GM19099 (cell line): ENCODE results near the gene WDR6.

ENCODE experiments used
- POLR2A ChIP-seq: IDR thresholded peaks from 3 replicates; pipeline ENCODE4 v1.6.1; 2011; ENCODE audit warnings: low read depth; ENCODE audit not compliant: insufficient read length; ENCODE audit errors: extremely low read depth

The WDR6 gene

DNA sequence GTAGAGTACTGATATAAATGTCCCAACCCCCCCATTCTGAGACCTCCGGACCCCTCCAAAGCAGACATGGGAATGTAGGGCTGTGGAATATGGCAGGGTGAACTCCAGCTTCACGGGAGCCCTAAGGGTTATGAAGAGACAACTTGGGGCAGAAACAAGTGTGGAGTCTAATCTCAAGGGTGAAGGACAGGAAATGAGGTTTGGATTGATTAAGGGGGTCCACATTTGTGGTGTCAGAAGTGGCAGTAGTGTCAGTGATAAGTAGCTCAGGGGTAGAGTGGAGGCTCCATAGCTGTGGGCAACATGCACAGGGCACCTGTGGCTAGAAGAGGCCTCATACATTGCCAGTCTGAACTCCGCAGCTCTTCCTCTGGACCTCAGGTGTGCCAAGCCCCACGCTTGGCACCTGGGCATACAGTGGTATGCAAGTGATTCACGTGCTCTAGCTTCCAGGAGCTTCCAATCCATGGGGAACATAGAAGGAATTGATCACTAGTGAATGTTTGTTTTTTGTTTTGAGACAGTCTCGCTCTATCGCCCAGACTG, 21.3 kb upstream of the WDR6 start:
- TF ChIP-seq POLR2A = no peak

DNA sequence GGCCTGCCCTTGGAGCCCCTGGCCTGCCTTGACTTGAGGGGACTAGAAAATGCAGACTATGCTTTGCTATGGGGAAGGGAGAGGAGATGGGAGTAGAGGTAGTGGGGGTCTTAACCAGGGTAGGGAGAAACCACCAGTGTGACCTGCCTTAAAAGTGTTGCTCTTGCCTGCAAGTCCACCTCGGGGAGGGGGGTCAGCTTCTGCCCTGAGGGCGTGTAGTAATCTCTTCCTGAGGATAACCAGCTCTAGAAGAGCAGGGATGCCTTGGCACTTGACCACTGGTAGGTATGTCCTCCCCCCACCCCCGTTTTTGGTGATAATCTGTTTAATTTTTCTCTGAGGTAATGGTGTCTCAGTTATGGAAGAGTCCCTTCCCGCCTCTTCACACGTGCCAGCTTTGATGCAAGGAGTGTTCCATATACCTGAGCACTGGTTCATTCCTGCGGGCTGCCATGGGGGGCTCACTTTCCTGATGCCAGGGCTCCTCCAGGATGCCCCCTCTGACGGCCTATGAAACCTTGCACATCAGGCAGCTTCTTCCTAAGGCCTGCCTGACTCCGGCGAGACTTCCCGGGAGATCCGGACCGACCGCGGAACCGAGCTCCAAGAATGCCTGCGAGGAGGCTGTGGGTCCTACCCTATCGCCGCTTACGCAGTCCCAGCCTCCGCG, 17.9 kb upstream of the WDR6 start:
- TF ChIP-seq POLR2A = no peak

DNA sequence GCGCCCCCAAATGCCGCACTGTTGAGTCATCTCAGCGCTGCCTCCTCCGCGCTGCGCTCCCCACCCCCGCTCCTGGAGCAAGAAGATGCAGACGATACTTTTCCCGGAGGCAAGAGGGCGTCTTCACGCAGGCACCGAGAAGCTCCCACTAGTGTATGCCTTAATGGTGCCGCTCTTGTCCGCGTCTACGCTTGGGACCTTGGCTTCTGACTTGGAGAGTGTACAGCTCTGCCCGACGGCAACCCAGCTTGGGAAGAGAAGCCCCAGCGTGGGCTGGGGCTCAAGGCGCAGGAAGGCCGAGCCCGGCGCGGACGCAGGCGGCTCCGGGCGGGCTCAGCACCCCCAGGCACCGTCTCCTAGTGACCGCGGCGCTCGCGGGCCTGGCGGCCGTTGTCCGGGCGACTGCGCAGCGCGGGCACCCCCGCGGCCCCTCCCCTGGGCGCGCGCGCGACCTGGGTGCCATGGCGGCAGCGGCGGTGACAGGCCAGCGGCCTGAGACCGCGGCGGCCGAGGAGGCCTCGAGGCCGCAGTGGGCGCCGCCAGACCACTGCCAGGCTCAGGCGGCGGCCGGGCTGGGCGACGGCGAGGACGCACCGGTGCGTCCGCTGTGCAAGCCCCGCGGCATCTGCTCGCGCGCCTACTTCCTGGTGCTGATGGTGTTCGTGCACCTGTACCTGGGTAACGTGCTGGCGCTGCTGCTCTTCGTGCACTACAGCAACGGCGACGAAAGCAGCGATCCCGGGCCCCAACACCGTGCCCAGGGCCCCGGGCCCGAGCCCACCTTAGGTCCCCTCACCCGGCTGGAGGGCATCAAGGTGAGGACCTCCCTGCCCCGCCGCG, 17.2 kb upstream of the WDR6 start, which contains the start of gene P4HTM:
Gene P4HTM, plus strand, starts transcription at position 446 of the 840 bp plus-strand sequence. Its CDS starts 16 bp downstream, at position 462.
- peak; percentile 28 for TF ChIP-seq POLR2A

DNA sequence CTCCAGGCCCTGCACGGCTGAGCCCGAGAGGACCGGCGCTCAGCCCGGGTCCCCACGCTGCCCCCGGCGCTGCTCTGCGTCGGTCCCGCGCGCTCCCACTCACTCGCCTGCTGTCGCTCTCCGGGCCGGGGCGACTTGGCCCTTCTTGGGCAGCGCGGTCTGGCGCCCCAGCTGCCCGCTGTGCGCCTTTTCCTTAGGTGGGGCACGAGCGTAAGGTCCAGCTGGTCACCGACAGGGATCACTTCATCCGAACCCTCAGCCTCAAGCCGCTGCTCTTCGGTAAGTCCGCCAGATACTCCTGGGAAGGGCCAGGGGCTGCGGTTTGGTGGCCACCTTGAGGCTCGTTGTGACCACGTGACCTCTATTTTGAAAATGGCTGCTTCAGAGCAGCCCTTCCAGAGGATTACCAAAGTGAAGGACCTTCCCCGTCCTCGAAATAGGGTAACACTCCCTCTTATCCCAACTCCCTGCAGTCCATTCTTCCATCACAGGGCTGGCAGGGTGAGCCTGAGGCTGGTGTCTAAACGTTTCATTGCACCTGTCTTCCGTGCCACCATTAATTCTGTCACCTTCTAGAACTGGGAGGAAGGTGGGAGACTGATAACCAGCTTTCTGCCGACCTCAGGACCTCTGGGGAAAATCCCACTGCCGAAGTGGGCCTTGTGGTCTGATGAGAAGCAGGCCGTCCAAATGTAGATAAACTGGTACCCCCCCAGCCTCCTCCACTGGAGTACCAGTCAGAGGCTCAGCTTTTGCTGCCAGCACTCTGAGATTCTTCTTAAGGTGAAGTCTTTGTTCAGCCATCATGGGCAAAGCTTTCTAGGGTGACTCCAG, 16.3 kb upstream of the WDR6 start:
- TF ChIP-seq POLR2A = peak; percentile 15

DNA sequence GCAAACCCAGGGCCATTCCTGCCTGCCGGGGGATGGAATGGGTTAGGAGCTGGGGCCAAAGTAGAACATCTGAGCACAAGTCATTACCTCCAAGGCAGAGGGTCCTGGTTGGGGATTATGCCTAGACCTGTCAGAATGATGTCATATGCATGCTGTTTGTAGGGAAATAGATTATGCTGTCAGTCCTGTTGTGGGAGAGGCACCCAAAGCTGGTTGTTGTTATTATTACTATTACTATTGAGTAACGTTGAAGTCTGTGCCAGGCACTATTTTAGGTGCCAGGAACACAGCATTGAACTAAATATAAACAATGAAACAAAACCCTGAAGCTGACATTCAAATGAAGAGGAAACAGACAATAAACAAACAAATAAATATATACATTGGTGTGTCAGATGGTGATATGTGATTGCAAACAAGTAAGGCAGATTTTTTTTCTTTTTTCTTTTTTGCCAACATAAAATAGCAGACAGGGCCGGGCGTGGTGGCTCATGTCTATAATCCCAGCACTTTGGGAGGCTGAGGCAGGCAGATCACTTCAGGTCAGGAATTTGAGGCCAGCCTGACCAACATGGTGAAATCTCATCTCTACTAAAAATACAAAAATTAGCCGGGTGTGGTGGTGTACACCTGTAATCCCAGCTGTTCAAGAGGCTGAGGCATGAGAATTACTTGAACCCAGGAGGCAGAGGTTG, 15.2 kb upstream of the WDR6 start:
- TF ChIP-seq POLR2A = no peak

DNA sequence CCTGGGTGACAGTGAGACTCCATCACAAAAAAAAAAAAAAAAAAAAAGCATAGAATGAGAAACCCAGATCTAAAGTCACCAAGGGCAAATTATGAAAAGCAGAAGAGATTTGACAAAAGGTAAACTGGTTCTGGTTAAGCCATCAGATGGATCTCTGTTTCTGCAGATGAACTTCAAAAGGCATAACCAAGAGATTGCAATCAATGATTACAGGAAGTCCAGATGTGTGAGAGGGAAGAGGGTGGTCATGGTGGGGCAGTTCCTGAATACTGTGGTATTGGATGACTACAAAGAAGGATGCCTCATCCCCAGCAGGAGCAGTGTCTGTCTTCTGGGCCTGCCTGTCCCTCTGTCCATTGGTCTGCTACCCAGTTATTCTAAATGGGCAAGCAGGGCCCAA, 13.4 kb upstream of the WDR6 start:
- no peak for TF ChIP-seq POLR2A

DNA sequence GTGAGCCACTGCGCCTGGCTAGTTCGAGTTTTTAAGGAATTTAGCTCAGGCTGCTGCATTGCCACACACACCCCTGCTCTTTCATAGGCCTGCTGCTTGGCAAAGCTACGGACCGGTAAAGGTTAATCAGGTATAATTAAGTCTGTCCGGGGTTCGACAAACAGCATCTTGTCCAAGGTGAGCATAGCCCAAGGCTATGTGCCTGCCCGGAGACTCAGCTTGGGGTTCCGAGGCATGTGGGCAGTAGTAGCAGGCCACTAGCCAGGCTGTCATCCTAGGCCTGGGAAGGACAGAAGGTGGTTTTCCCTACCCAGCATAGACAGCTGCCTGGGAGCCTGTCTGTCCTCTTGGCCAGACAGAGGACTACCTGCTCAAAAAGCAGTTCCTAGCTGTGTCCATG, 10.6 kb upstream of the WDR6 start:
- TF ChIP-seq POLR2A = no peak

DNA sequence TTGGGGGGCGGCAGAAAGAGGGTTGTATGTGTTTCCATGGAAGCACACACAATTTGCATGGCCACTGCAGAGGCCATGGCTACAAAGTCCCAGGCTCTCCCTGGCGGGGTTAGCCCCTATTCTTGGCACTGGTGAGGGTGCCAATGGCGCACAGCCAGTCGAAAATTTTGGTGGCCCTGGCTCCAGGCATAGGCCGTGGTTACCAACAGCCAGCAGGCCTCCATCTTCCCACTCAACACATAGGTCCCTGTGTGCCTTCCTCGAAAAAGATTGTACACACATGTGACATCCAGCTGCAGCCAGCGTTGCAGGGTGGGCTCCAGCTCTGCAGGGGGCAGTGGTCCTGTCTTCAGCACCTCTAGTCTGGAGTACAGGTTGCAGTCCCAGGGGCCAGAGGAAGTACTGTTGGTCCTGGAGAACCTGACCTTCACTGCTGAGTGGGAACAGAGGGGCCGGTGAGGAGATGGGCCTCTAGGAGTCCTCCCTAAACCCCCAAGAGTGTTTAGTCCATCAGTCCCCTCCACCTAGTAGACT, 10.0 kb upstream of the WDR6 start:
- no peak for TF ChIP-seq POLR2A

DNA sequence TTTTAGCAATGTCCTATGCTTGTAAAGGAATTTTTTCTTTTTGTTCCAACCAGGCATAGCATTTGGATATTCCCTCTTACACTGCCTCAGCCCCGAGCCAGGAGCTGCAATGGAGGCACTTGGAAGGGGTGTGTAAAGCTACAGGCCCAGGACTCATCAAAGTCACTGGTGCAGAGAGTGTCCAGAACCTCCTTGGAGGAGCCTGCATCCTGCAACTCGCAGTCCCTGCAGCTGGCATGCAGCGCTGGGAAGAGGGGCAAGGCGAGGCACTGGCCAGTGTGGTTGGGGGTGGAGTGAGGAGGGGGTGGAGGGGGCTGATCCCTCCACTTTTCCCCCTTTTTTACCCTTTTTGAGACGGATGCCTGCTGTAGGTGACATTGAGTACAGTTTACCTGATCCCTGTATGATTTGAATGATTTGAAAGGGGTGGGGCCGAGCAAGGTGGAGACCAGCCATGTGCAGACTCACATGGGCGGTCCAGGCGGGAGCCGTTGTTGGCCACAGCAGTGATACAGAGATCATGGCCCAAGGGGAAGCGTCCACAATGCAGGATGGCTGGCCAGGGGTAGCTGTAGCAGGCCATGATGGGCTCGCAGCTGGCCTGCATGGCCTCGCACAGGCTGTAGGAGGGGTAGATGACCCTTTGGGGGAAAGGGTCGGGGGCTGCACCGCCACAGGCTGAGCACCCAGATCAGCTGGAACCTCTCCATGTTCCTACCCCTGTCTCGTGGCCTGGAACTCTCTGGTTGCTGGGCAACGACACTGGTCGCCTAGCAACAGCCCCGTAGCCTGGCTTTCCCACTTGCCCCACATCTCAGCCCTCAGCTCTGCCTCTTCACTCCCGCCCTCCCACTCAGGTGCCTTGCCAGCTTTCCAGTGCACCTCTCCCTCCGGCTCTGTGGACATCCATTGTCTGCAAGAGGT, 9.2 kb upstream of the WDR6 start:
- no peak for TF ChIP-seq POLR2A

DNA sequence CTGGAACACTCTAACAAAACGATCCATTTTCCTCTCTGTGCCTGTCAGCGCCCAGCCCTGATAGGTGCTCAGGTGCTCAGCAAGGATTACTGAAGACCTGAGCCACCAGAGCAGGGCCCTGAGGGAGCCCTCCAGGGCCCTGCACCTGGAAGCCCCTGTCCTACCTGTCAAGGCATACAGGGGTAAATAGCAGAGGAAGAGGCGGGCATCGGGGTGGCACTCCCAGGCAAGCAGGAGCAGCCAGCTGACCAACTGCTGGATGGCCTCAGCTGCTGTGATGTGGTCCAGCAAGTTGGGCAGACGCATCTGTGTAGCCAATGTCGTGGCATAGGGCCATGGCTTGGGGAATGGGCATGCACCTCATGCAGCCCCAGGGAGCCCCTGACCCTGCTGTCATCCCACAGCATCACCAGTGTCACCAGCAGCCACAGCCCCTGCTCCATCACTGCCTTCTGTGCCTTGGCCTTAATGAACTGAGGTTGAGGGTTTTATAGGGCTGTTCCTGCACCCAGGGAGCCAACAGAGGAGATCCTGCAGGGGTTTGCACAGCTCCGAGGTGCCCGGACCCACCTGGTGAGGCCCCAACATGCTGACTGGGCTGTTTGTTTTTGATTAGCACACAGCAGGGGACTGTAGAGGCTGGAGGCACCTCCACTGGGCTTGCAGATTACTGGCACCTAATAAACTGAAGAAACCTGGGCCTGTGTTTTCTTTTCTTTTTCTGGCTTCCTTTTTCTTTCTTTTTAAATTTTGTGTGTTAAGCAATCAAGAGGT, 7.9 kb upstream of the WDR6 start:
- TF ChIP-seq POLR2A = no peak

DNA sequence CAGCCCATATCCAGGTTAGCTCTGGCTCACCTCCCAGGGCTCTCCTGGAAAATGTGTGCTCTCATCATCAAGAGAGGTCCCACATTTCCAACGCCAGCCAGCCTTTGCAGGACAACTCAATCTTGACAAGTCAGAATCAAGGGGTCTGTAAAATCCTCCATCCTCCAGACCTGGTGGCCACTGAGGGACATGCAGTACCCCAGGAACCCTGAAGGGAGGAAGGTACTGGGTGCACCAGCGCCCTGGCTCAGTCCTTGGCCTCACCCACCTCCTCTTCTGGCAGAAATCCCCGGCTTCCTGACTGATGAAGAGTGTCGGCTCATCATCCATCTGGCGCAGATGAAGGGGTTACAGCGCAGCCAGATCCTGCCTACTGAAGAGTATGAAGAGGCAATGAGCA, 6.0 kb upstream of the WDR6 start:
- TF ChIP-seq POLR2A = no peak
